Hepatic stellate cell (primary cell): Measurements from ENCODE around the gene ADGRG7.
A peak's percentile ranks its signal among the peaks of the same experiment; 100 is the strongest.
"Not testable (repeated sequence)": the region's sequence is repeated elsewhere in the genome, so short reads cannot be mapped to it uniquely, and the experiment has no call there.

Experiments
- DNase-seq: peaks from one replicate; pipeline ENCODE4 v3.0.0; 2011; ENCODE audit warnings: low spot score

ADGRG7 gene

GRCh38 chr3:100645913-100646312 is 36.5 kb downstream of the ADGRG7 start:
- DNase-seq: no peak

- no peak for DNase-seq
Measured at GRCh38 chr3:100647171-100647570, 37.8 kb downstream of the ADGRG7 start.

- DNase-seq: no peak
Measured at GRCh38 chr3:100647657-100648056, 38.3 kb downstream of the ADGRG7 start.

- DNase-seq: peak; percentile 37
Measured at GRCh38 chr3:100650651-100651619, 41.5 kb downstream of the ADGRG7 start.

GRCh38 chr3:100653604-100654294 is 44.3 kb downstream of the ADGRG7 start:
- DNase-seq: no peak

GRCh38 chr3:100656945-100657344 is 47.5 kb downstream of the ADGRG7 start:
- no peak for DNase-seq

- not testable (repeated sequence) for DNase-seq
Measured at GRCh38 chr3:100661294-100661693, 51.9 kb downstream of the ADGRG7 start.

GRCh38 chr3:100662113-100662823 is 52.9 kb downstream of the ADGRG7 start:
- DNase-seq: no peak

- no peak for DNase-seq
Measured at GRCh38 chr3:100665230-100665629, 55.8 kb downstream of the ADGRG7 start.

GRCh38 chr3:100666699-100667098 is 57.3 kb downstream of the ADGRG7 start:
- not testable (repeated sequence) for DNase-seq

GRCh38 chr3:100667316-100667715 is 57.9 kb downstream of the ADGRG7 start:
- not testable (repeated sequence) for DNase-seq

- not testable (repeated sequence) for DNase-seq
Measured at GRCh38 chr3:100670995-100671394, 61.6 kb downstream of the ADGRG7 start.

- no peak for DNase-seq
Measured at GRCh38 chr3:100681496-100681895, 72.1 kb downstream of the ADGRG7 start.

GRCh38 chr3:100682056-100682853 is 72.9 kb downstream of the ADGRG7 start:
- DNase-seq: no peak

- DNase-seq: no peak
Measured at GRCh38 chr3:100682854-100683760, 73.7 kb downstream of the ADGRG7 start.

GRCh38 chr3:100693225-100693624 is 83.8 kb downstream of the ADGRG7 start:
- DNase-seq: no peak

- no peak for DNase-seq
Measured at GRCh38 chr3:100695696-100696095, 86.3 kb downstream of the ADGRG7 start.

- DNase-seq: no peak
Measured at GRCh38 chr3:100696161-100696560, 86.8 kb downstream of the ADGRG7 start.

GRCh38 chr3:100697172-100697571 is 87.8 kb downstream of the ADGRG7 start:
- no peak for DNase-seq

- DNase-seq: no peak
Measured at GRCh38 chr3:100697723-100698285, 88.4 kb downstream of the ADGRG7 start.
